ACC112 (cell line): Measurements from ENCODE around the gene SH3BP2.

ENCODE experiments used
- H2AFZ ChIP-seq: fragments of 200-600 bp; sonication (generic); one replicate; pipeline ENCODE4 v1.6.0; 2017; ENCODE audit warnings: antibody characterized with exemption, low read length; ENCODE audit not compliant: unreplicated experiment
- H3K27ac ChIP-seq: fragments of 200-600 bp; sonication (generic); 2 replicates; pipeline ENCODE4 v1.5.1; 2014; ENCODE audit warnings: low read depth, mild to moderate bottlenecking, antibody characterized with exemption, low read length, moderate library complexity
- H3K27me3 ChIP-seq: fragments of 200-600 bp; sonication (generic); 2 replicates; pipeline ENCODE4 v1.6.1; 2014; ENCODE audit warnings: mild to moderate bottlenecking, antibody characterized with exemption, low read length, moderate library complexity, mixed read lengths; ENCODE audit not compliant: insufficient read depth
- H3K36me3 ChIP-seq: fragments of 200-600 bp; sonication (generic); 2 replicates; pipeline ENCODE4 v1.6.1; 2016; ENCODE audit warnings: mild to moderate bottlenecking, antibody characterized with exemption, low read length, moderate library complexity, mixed read lengths; ENCODE audit not compliant: insufficient read depth
- H3K4me1 ChIP-seq: fragments of 200-600 bp; sonication (generic); one replicate; pipeline ENCODE4 v1.6.1; 2016; ENCODE audit warnings: low read length, mixed read lengths; ENCODE audit not compliant: insufficient read depth, unreplicated experiment, control insufficient read depth
- H3K4me3 ChIP-seq: fragments of 200-600 bp; sonication (generic); 2 replicates; pipeline ENCODE4 v1.5.1; 2014; ENCODE audit warnings: mild to moderate bottlenecking, low read depth, low read length
- H3K79me2 ChIP-seq: fragments of 200-600 bp; sonication (generic); one replicate; pipeline ENCODE4 v1.6.0; 2016; ENCODE audit warnings: low read length; ENCODE audit not compliant: control insufficient read depth, unreplicated experiment, insufficient read depth

The SH3BP2 gene

DNA sequence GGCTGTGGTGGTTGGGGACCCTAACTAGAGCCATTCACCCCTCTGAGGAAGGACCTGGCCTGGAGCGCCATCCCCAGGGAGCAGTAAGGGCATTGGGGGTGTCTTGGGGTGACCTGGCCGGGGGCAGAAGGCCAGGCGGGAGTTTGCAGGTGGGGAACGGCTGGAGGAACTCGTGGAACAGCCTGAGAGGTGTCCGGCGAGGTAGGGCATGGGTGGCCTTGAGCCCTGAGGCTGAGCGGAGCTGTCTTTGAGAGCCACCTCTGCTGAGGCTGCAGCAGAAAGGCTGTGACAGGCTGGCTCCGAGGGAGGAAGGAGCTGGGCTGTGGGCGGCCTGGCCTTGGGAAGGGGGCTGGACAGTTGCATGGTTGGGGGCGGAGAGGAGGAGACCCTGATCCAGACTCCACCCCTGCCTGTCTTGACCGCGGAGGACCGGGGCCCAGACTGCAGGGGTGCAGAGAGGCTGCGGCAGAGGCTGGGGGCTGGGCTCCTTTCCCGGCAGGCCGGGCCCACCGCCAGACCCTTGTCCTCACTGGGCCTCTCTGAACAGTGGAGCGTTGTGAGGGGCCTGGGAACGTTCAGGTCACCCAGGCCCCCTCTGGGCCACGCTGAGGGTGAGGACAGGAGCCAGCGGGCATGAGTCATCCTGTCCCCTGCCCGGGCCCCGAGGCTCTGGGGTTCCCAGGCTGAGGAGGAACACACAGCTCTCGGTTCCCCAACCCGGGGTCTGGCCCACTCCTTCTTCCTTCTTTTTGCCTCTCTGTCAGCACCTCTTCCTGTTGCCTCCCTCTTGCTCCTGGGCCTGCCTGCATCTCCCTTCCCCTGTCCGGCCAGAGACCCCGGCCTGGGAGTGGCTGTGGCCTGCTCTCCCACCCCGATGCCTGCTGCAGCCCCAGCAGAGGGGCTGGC, 8.1 kb downstream of the SH3BP2 start:
- H3K4me1 ChIP-seq = peaks cover 62% of the 10 kb centered on the region
- H3K79me2 ChIP-seq = peaks cover 84% of the 10 kb centered on the region
- no peaks in the 10 kb centered on the region for H3K27me3 ChIP-seq
- H3K36me3 ChIP-seq = peaks cover 9% of the 10 kb centered on the region; the same call in 1 of the 2 replicates
- H3K4me3 ChIP-seq = no peak overlapping the region; the same call in 1 of the 2 replicates
- no peak overlapping the region for H2AFZ ChIP-seq
- peak overlapping the region; percentile 76 for H3K27ac ChIP-seq

DNA sequence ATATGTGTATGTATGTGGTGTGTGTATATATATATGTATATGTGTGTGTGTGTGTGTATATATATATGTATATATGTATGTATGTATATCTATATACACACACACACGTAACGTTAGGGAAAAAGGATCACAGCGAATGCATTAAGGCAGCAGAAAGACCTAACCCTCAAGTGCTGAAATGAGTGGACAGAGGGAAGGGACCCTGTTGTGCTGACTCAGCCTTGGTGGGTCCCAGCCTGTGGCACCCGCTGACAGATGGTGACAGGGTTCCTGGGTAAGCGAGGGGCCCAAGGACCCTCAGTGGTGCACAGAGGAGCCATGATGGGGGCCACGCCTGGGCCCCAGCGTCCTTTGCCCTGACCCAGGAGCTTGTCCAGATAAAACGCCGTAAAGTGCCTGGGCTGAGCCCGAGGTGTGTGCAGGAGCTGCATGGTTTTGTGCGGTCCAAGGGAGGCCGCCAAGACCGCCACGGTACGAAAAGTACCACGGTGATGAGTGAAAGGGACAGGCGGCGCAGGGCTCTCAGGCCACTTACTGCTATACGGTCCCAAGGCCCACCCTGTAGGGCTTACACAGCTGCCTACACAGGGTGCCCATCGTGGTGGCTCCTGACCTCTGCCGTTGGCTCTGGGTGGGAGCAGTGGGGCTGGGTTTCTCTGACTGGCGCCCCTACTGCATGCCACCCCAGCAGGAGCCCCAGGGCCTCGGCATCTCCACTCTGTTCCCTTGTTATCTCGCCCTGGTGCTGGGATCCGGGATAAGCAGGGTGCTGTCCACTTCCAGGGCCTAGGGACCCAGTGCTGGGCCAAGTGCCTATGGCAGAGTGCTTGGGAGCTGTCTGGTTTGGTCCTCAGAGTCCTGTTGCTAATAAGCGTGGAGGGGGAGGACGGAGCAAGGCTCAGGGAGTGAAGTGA, 10.0 kb downstream of the SH3BP2 start:
- Histone ChIP-seq H2AFZ (no peak overlapping the region), H3K4me3 (no peak overlapping the region), H3K4me1 (peaks cover 46% of the 10 kb centered on the region), H3K36me3 (peaks cover 9% of the 10 kb centered on the region; the same call in 1 of the 2 replicates), H3K79me2 (peaks cover 81% of the 10 kb centered on the region), H3K27ac (no peak overlapping the region), H3K27me3 (no peaks in the 10 kb centered on the region)

DNA sequence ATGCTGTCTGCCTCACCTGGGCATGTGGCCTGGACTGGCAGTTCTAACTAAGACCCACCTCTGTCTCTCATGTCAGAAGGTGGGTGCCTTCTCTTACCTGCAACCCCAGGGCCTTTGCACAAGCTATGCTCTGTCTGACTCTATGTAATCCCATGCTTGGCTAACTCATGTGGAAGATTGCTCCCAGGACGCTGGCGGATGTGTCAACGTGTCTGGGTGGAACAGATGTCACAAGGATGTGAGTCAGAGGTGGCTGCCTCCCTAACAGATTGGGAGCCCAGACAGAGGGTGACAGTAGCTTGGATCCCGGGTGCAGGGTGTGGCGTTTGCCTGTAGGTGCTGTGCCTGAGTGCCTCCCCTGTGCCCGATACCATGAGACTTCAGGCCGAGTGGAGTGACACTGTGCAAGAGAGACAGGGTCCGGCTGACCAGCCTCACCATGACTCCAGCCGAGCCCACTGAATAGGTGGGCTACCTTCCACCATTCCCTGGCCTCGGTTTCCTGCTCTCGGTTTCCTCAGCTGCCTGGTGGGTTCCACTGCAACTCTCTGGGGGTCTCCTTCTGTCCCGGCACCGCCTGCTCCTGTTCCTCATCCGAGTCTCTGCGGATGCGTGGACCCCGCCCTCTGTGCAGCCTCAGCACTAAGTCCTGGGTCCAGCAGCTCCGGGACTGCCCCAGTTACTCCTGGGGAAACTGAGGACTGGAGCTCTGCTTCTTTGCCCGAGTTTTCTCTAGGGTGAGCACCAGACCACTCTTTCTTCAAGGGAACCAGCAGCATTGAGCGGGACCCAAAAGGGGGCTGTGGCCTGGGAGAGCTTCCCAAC, 11.0 kb downstream of the SH3BP2 start:
- no peaks in the 10 kb centered on the region for H3K27me3 ChIP-seq
- peaks cover 77% of the 10 kb centered on the region for H3K79me2 ChIP-seq
- no peak overlapping the region for H3K4me3 ChIP-seq
- peaks cover 37% of the 10 kb centered on the region for H3K4me1 ChIP-seq
- no peak overlapping the region for H3K27ac ChIP-seq
- H3K36me3 ChIP-seq = peaks cover 9% of the 10 kb centered on the region; the same call in 1 of the 2 replicates
- H2AFZ ChIP-seq = no peak overlapping the region

DNA sequence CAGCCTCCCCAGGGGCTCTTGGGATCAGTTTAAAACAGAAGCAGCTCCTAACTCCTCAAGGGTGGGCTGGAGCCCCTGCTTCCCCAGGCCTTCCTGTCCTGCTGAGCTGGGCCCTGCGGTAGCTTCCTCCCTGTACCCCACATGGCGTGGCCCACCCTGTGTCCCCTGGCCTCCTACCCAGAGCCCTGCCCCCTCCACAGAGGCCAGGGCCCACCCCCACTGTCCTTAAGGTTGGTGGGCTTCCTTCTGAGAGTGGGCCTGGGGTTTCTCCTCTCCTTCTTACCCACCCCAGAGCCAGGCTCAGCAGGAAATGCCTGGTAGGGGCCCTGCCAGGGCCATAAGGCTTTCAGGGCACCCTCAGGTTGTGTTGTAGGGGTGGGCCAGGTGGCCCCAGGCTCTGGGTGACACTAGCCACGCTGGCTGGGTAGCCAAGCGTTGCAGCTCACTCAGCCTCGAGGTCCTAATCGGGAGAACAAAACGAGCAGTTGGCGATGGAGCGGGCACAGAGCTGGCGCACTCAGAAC, 11.6 kb downstream of the SH3BP2 start:
- peaks cover 9% of the 10 kb centered on the region; the same call in 1 of the 2 replicates for H3K36me3 ChIP-seq
- H3K4me3 ChIP-seq = no peak overlapping the region
- peaks cover 30% of the 10 kb centered on the region for H3K4me1 ChIP-seq
- H2AFZ ChIP-seq = no peak overlapping the region
- no peaks in the 10 kb centered on the region for H3K27me3 ChIP-seq
- peaks cover 75% of the 10 kb centered on the region for H3K79me2 ChIP-seq
- H3K27ac ChIP-seq = no peak overlapping the region

DNA sequence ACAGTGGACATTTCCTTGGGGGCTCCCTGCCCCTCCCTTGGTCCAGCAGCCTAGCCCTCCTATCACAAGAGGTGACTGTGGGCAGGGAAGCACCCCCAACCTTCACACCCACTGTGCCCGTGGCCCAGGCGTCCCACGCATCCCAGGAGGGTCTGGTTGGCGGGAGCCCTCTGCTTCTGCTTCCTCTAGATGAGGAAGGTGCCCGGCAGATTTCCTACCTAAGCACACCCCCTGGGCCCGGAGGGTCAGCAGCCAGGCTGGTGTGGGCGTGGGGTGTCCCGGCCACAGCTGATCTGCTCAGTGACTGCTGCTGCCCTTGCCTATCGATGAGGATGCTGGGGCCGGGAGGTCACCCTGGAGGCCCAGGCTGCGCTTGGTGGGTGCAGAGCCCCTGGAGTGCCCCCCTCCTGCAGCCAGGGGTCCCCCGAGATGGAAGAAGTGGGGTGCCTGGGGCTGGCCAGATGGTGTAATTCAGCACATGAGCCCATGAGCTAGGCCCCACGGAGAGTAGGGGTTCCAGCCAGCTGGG, 12.2 kb downstream of the SH3BP2 start:
- Histone ChIP-seq H3K27me3 (no peaks in the 10 kb centered on the region), H3K4me1 (peaks cover 25% of the 10 kb centered on the region), H2AFZ (no peak overlapping the region), H3K27ac (no peak overlapping the region), H3K4me3 (no peak overlapping the region), H3K36me3 (peaks cover 9% of the 10 kb centered on the region; the same call in 1 of the 2 replicates), H3K79me2 (peaks cover 75% of the 10 kb centered on the region)

DNA sequence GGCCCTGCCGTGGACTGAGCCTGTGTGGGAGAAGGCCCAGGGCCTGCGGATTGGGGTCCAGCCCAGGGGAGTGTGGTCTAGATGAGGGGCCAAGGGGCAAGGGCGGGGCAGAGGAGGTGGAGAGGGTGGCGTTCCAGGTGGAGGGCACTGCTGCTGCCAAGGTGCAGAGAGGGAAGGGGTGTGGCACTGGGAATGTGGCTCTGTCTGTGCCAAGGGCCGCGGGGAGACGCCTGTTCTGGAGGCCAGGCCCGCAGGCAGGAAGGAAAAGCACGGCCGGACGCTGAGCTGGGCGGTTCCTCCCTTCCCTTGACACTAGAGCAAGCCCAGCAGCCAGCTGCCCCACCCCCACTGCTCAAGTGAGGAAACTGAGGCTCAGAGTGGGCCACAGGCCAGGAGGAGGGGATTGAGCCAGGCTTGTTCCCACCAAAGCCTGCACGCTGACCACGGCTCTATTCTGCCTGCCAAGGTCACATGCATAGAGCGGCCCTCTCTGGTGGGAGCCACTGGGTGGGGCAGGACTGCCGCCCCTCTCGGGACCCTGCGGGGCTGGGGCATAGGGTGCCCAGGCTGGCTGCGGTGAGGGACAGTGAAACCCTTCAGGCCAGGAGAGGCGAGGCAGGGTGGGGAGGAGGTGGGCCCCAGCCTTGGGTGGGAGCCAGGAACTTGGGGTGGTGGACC, 13.0 kb downstream of the SH3BP2 start:
- Histone ChIP-seq H3K36me3 (peaks cover 9% of the 10 kb centered on the region; the same call in 1 of the 2 replicates), H3K27ac (no peak overlapping the region), H2AFZ (no peak overlapping the region), H3K4me3 (no peak overlapping the region), H3K4me1 (peaks cover 17% of the 10 kb centered on the region), H3K79me2 (peaks cover 73% of the 10 kb centered on the region), H3K27me3 (no peaks in the 10 kb centered on the region)

DNA sequence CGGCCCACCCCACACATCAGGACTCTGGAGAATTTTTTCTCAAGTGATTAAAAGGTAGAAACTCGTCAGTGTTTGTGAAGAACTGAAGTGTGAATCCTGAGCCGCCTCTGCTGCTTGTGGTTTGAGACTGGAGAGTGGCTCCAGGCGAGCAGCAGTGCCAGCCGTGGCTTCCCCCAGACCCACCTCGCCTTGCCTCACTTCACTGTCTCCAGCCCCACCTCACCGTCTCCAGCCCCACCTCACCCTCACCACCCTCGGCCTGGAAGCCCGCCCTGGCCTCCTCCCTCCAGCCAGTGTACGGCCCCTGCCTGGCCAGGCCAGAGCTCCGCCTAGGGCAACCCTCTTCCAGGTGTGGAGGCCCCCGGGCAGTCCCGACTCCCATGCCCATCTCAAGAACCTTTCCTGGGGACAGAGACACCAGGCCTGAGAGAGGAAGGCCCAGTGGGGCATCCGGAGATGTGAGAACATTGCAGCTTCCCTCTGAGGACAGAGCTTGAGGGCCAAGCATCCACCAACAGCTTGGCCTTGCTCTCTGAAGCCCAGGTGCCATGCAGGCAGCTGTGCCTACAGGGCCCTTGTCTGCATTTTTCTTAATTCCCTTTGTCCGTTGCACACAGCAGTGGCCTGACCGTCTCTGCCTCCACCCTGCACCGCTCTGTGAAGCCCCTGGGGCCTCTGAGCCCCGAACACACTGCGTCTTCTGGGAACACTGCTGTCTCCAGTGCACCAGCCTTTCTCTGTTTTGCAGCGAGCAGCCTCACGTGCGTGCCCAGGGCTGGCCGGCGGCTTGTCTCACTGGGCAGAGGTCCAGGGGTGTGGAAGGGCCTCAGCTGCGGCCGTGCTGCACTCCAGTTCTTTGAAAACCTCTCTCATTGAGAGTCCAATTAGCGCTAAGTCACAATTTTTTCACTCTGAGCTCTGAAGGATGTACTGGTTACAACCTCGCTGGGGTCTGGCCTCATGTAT, 13.8 kb downstream of the SH3BP2 start:
- H3K4me1 ChIP-seq = peaks cover 16% of the 10 kb centered on the region
- H2AFZ ChIP-seq = no peak overlapping the region
- H3K27ac ChIP-seq = no peak overlapping the region

DNA sequence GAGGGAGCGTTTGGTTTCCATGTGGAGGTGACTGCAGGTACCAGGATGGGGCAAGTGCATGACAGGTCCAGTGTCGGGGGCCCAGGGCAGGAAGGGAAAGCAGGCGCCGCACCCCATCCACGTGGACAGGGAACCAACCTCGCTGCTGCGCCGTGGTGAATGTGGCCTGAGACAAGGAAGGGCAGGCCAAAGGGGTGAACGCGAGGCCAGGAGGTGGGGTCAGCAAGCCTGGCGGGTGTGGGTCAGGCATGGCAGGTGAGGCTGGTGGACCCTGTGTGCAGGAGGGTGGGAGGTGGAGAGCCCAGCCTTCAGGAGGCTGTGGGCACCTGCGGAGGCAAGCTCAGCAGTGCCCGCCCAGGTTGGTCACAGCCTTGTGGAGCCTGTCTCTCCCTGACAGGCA, 14.7 kb downstream of the SH3BP2 start:
- no peak overlapping the region for H3K4me3 ChIP-seq
- H3K27me3 ChIP-seq = no peaks in the 10 kb centered on the region
- H3K79me2 ChIP-seq = peaks cover 84% of the 10 kb centered on the region
- H3K4me1 ChIP-seq = peaks cover 19% of the 10 kb centered on the region
- H3K36me3 ChIP-seq = peaks cover 9% of the 10 kb centered on the region; the same call in 1 of the 2 replicates
- no peak overlapping the region for H2AFZ ChIP-seq
- no peak overlapping the region for H3K27ac ChIP-seq

More for the DNA sequence above, 13.8 kb downstream of the SH3BP2 start:
- peaks cover 78% of the 10 kb centered on the region for H3K79me2 ChIP-seq
- no peak overlapping the region for H3K4me3 ChIP-seq
- H3K36me3 ChIP-seq = peaks cover 9% of the 10 kb centered on the region; the same call in 1 of the 2 replicates
- no peaks in the 10 kb centered on the region for H3K27me3 ChIP-seq
